BLaER1 (cell line): Measurements from ENCODE around the gene OTX1.

ENCODE experiments used
- H3K27ac ChIP-seq: shearing (Covaris generic); formaldehyde crosslinking; 2 replicates; pipeline ENCODE4 v1.8.1; 2022
- H3K27me3 ChIP-seq: shearing (Covaris generic); formaldehyde crosslinking; 2 replicates; pipeline ENCODE4 v1.8.1; 2022
- H3K36me3 ChIP-seq: shearing (Covaris generic); formaldehyde crosslinking; 2 replicates; pipeline ENCODE4 v1.8.1; 2022
- H3K4me1 ChIP-seq: shearing (Covaris generic); formaldehyde crosslinking; 2 replicates; pipeline ENCODE4 v1.8.1; 2022
- H3K4me2 ChIP-seq: shearing (Covaris generic); formaldehyde crosslinking; 2 replicates; pipeline ENCODE4 v1.8.1; 2022
- H3K4me3 ChIP-seq: shearing (Covaris generic); formaldehyde crosslinking; 2 replicates; pipeline ENCODE4 v1.8.1; 2022
- H3K9ac ChIP-seq: shearing (Covaris generic); formaldehyde crosslinking; 2 replicates; pipeline ENCODE4 v1.8.1; 2022
- H3K9me3 ChIP-seq: shearing (Covaris generic); formaldehyde crosslinking; 2 replicates; pipeline ENCODE4 v1.8.1; 2022
- H4K20me1 ChIP-seq: shearing (Covaris generic); formaldehyde crosslinking; 2 replicates; pipeline ENCODE4 v1.8.1; 2022
- Cebpa-rat ChIP-seq: shearing (Covaris generic); IDR thresholded peaks from 2 replicates; pipeline ENCODE4 v1.8.1; 2022

OTX1 gene

DNA sequence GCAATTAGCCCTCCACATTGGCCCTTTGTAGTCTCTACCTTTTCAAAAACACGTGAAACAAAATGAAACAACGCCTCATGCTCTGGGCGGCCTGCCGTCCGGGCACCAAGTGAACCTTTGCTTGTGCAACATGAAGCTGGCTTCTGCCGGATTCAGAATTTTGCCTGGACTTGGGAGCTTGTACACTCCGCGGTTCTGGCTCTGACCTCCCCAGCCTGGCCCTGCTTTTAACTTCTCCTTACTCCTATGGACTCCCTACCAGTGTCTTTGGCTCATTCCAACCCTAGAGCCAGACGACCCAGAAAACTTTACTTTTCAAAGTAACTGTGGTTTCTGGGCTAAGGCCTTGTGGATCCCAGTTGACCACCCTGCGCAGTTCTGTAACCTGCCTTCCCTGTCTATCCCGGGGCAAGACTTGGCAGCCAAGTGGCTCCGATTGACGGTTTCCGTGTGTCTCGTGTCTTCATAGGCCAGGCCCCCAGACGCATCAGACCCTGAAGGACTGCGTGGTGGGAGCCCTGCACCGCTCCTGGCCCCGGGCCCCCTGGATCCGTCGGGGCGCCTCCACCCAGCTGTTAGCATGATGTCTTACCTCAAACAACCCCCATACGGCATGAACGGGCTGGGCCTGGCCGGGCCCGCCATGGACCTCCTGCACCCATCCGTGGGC is 1.9 kb downstream of the OTX1 start:
- Histone ChIP-seq H3K4me2 (no peak overlapping the region), H3K4me3 (no peak overlapping the region), H3K4me1 (peaks cover 18% of the 10 kb centered on the region), H3K9me3 (peaks cover 43% of the 10 kb centered on the region), H3K27ac (no peak overlapping the region), H3K36me3 (no peaks in the 10 kb centered on the region), H3K9ac (no peak overlapping the region), H4K20me1 (peaks cover 99% of the 10 kb centered on the region), H3K27me3 (peaks cover 100% of the 10 kb centered on the region)
- no peak for TF ChIP-seq Cebpa-rat

GRCh38 chr2:63053081-63053888 is 2.7 kb downstream of the OTX1 start:
- Histone ChIP-seq H3K27me3 (peaks cover 100% of the 10 kb centered on the region), H3K4me3 (no peak overlapping the region), H4K20me1 (peaks cover 99% of the 10 kb centered on the region), H3K4me2 (no peak overlapping the region), H3K36me3 (no peaks in the 10 kb centered on the region), H3K27ac (no peak overlapping the region), H3K9ac (no peak overlapping the region), H3K4me1 (peaks cover 18% of the 10 kb centered on the region), H3K9me3 (peaks cover 42% of the 10 kb centered on the region)
- TF ChIP-seq Cebpa-rat = no peak

- TF ChIP-seq Cebpa-rat = no peak
- Histone ChIP-seq H3K4me2 (no peak overlapping the region), H3K9ac (no peak overlapping the region), H4K20me1 (peaks cover 99% of the 10 kb centered on the region), H3K9me3 (peaks cover 45% of the 10 kb centered on the region), H3K4me1 (peaks cover 18% of the 10 kb centered on the region), H3K36me3 (no peaks in the 10 kb centered on the region), H3K27ac (no peak overlapping the region), H3K27me3 (peaks cover 100% of the 10 kb centered on the region), H3K4me3 (peak overlapping the region; percentile 20; the same call in 1 of the 2 replicates)
These were observed 3.4 kb downstream of the OTX1 start for GRCh38 chr2:63053889-63054602.

DNA sequence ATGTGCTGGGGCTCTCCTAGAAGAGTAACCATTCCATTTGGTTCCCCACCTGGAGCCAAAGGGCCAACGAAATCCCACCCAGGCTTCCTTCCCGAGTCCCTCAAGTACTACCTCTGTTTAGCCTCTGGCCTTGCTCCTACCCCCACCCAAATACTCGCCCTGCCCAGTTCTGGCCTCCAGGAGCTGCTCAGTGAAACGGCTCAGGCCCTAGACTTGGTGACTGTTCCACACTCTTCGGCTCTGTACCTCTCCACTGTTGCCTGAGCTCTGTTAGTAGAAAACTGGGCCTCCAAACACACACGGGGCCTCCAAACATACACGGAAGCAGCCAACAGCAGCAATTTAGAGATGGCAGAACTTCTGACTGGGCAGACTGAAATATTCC is 4.2 kb downstream of the OTX1 start:
- no peak for TF ChIP-seq Cebpa-rat
- Histone ChIP-seq H4K20me1 (peaks cover 98% of the 10 kb centered on the region), H3K9me3 (peaks cover 52% of the 10 kb centered on the region), H3K27ac (no peak overlapping the region), H3K4me2 (no peak overlapping the region), H3K4me3 (no peak overlapping the region; the same call in 1 of the 2 replicates), H3K27me3 (peaks cover 100% of the 10 kb centered on the region), H3K36me3 (no peaks in the 10 kb centered on the region), H3K9ac (no peak overlapping the region), H3K4me1 (peaks cover 12% of the 10 kb centered on the region)

DNA sequence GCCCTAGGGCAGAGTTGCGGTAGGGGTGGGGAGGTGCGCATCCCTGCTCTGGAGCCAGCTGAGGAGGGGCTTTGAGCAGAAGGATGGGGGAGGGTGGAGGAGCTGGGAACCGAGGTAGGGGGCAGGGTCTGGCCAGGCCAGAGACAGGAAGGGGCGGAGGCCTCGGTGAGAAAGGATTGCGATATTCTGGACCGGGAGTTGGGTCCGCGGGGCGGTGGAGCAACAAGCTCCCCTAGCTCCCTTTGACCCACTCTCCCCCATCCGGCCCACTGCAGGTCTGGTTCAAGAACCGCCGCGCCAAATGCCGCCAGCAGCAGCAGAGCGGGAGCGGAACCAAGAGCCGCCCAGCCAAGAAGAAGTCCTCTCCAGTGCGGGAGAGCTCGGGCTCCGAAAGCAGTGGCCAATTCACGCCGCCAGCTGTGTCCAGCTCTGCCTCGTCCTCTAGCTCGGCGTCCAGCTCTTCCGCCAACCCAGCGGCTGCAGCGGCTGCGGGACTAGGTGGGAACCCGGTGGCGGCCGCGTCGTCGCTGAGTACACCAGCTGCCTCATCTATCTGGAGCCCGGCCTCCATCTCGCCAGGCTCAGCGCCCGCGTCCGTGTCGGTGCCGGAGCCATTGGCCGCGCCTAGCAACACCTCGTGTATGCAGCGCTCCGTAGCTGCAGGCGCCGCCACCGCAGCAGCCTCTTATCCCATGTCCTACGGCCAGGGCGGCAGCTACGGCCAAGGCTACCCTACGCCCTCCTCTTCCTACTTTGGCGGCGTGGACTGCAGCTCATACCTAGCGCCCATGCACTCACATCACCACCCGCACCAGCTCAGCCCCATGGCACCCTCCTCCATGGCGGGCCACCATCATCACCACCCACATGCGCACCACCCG is 4.8 kb downstream of the OTX1 start:
- no peak overlapping the region for H3K9ac ChIP-seq
- H3K4me1 ChIP-seq = 0 out of 2 replicates have a peak, but pooled peaks cover 7% of the 10 kb centered on the region
- no peak for TF ChIP-seq Cebpa-rat
- no peak overlapping the region for H3K4me2 ChIP-seq
- no peaks in the 10 kb centered on the region for H3K36me3 ChIP-seq
- no peak overlapping the region for H3K4me3 ChIP-seq
- peaks cover 98% of the 10 kb centered on the region for H4K20me1 ChIP-seq
- H3K27me3 ChIP-seq = peaks cover 100% of the 10 kb centered on the region
- peaks cover 52% of the 10 kb centered on the region for H3K9me3 ChIP-seq
- H3K27ac ChIP-seq = no peak overlapping the region

DNA sequence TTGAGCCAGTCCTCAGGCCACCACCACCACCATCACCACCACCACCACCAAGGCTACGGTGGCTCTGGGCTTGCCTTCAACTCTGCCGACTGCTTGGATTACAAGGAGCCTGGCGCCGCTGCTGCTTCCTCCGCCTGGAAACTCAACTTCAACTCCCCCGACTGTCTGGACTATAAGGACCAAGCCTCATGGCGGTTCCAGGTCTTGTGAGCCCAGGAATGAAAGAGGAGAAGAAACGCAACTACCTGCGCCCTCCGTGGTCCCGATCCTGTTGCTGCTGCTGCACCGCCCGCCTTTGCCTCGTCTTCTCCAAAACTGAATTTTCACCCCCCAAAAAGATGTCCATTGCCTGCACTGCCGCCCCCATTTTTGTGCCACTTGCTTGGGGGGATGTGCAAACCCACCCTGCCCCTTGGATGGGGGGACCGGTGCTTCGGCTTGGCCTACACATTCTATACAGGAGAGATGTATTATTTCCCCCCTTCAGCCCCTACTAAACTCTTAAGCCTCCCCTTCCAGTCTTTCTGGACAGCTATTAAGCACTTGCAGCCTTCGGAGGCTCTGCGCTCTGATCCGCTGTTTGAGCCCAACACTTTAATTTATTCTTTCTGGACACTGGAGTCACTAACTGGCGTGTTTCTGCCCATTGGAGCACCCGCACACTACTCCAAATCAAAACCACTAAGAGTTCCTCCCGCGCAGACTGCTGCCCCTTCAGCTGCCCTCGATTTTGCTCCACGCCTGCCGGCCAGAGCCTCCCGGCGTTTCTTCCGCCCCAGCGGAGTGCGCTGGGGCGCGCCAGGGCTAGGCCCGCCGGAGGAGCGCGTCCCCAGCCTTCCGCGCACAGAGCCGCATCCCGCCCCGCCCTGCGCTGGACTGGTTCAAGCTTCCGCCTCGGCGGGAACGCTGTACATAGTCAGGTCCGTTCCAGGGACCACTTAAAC is 5.7 kb downstream of the OTX1 start:
- no peak for TF ChIP-seq Cebpa-rat
- Histone ChIP-seq H3K4me3 (no peak overlapping the region), H4K20me1 (peaks cover 99% of the 10 kb centered on the region), H3K36me3 (no peaks in the 10 kb centered on the region), H3K27ac (no peak overlapping the region), H3K4me1 (no peaks in the 10 kb centered on the region), H3K4me2 (no peak overlapping the region), H3K9ac (no peak overlapping the region), H3K27me3 (peaks cover 100% of the 10 kb centered on the region), H3K9me3 (peaks cover 52% of the 10 kb centered on the region)

DNA sequence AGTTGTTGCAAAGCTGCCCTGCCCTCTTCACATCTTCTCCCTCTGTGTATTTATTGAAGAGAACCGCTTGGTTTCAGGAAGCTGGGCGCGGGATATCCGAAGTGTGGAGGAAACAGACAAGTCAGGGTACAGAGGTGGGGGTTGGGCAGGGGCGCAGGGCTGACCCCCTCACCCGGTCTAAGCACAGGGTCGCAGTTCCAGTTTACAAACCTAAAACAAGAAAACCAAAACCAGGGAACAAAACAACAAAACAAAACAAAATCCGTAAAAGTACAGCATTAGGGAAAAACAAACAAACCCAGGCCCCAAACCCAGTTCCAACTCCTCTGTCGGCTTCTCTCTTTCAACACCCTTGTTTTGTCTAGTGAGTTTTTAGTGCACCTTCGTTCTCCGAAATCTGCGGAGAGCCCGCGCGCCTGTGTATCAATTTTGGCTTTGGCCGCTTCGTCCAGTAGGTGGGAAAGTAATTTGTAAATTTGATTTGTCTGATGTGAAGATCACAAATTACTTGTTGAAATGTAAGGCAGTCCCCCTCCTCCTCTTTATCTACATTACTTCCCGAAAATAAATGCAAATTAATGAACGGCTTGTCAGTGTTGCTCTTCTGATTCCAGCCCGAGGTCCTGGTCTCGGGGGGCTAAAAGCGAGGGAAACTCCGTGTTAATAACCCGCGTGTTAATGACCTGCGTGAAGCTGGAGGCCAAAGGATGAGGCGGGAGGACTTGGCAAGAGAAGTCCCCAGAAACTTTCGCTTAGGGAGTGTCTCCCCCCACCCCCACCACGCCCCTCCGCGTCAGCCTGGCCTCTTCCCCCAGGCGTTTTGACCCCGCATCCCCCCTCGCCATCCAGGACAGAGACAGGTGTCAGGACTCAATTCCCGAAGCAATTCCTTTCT is 6.9 kb downstream of the OTX1 start:
- H3K4me2 ChIP-seq = no peak overlapping the region
- peaks cover 88% of the 10 kb centered on the region for H4K20me1 ChIP-seq
- H3K27me3 ChIP-seq = peaks cover 99% of the 10 kb centered on the region

More for the DNA sequence above, 6.9 kb downstream of the OTX1 start:
- Histone ChIP-seq H3K9ac (no peak overlapping the region), H3K4me3 (no peak overlapping the region), H3K9me3 (peaks cover 42% of the 10 kb centered on the region), H3K4me1 (no peaks in the 10 kb centered on the region), H3K36me3 (no peaks in the 10 kb centered on the region), H3K27ac (no peak overlapping the region)
- TF ChIP-seq Cebpa-rat = no peak
